ENCODE results near the gene MRPS17. TPM values are rescaled to one million over a fixed set of nuclear protein-coding genes. Genes with fewer than 3 reads are reported as not detected.
"Not testable (repeated sequence)": the region's sequence is repeated elsewhere in the genome, so short reads cannot be mapped to it uniquely, and the experiment has no call there.

MRPS17 gene
- total and polyA plus RNA-seq, 8 donors: 9.8 to 16.5 (median 13.9) TPM

- ATAC-seq (no peak), DNase-seq (no peak)
- no peak overlapping the region for H3K27ac ChIP-seq
- no peak for TF ChIP-seq CTCF (IDR thresholded peaks at IDR 0.05)
- no peak overlapping the region for H3K4me3 ChIP-seq
- no peaks in the 10 kb centered on the region for H3K4me1 ChIP-seq
- no peaks in the 10 kb centered on the region for H3K27me3 ChIP-seq
- H3K9me3 ChIP-seq: peaks cover 0 to 46% of the 10 kb centered on the region in 2 donors
- intact Hi-C loops (cut with DNase I): no loop called here
- peaks cover 0 to 61% of the 10 kb centered on the region in 2 donors for H3K36me3 ChIP-seq
Measured at GRCh38 chr7:55928006-55928767, 23.5 kb upstream of the MRPS17 start.

- no peak overlapping the region for H3K27ac ChIP-seq
- intact Hi-C loops (cut with DNase I): no loop called here
- H3K4me3 ChIP-seq: no peak overlapping the region
- peaks cover 0 to 71% of the 10 kb centered on the region in 2 donors for H3K9me3 ChIP-seq
- no peaks in the 10 kb centered on the region for H3K27me3 ChIP-seq
- TF ChIP-seq CTCF (IDR thresholded peaks at IDR 0.05): no peak
- no peak for ATAC-seq
- peaks cover 0 to 34% of the 10 kb centered on the region in 2 donors for H3K36me3 ChIP-seq
- H3K4me1 ChIP-seq: no peaks in the 10 kb centered on the region
- no peak for DNase-seq
Measured at GRCh38 chr7:55931421-55932151, 20.1 kb upstream of the MRPS17 start.

GRCh38 chr7:55939514-55940123 lies 12.1 kb upstream of the MRPS17 start:
- no peak for TF ChIP-seq CTCF (IDR thresholded peaks at IDR 0.05)
- intact Hi-C loops (cut with DNase I): no loop called here
- DNase-seq (no peak), ATAC-seq (no peak)
- peaks cover 0 to 21% of the 10 kb centered on the region in 2 donors for H3K36me3 ChIP-seq
- H3K9me3 ChIP-seq: peaks cover 0 to 90% of the 10 kb centered on the region in 2 donors
- no peak overlapping the region for H3K4me3 ChIP-seq
- H3K27me3 ChIP-seq: no peaks in the 10 kb centered on the region
- H3K27ac ChIP-seq: no peak overlapping the region
- no peaks in the 10 kb centered on the region for H3K4me1 ChIP-seq

- Histone ChIP-seq H3K9me3 (peaks cover 0 to 39% of the 10 kb centered on the region in 2 donors), H3K27ac (no peak overlapping the region), H3K4me3 (no peak overlapping the region), H3K36me3 (no peaks in the 10 kb centered on the region), H3K4me1 (no peaks in the 10 kb centered on the region), H3K27me3 (no peaks in the 10 kb centered on the region)
- no peak for DNase-seq
- intact Hi-C loops (cut with DNase I): no loop called here
- ATAC-seq: no peak
- no peak for TF ChIP-seq CTCF (IDR thresholded peaks at IDR 0.05)
Measured at GRCh38 chr7:55946545-55946944, 5.1 kb upstream of the MRPS17 start.

- intact Hi-C loops (cut with DNase I): not testable (repeated sequence)
- peaks cover 0 to 30% of the 10 kb centered on the region in 2 donors for H3K36me3 ChIP-seq
Measured at GRCh38 chr7:55952352-55952671, 635 bp downstream of the MRPS17 start.

More at GRCh38 chr7:55952352-55952671, 635 bp downstream of the MRPS17 start:
- Histone ChIP-seq H3K4me3 (peak overlapping the region; percentile 84 to 91), H3K4me1 (peaks cover 0 to 14% of the 10 kb centered on the region in 2 donors), H3K27ac (peak overlapping the region in 1 of 2 donors; percentile 74)
- H3K27me3 ChIP-seq, DNase-seq, ATAC-seq, H3K9me3 ChIP-seq: not testable (repeated sequence)

All from left lung (tissue), 10 donors.